Measurements from ENCODE around the gene CDC42EP5.

CDC42EP5 gene

DNA sequence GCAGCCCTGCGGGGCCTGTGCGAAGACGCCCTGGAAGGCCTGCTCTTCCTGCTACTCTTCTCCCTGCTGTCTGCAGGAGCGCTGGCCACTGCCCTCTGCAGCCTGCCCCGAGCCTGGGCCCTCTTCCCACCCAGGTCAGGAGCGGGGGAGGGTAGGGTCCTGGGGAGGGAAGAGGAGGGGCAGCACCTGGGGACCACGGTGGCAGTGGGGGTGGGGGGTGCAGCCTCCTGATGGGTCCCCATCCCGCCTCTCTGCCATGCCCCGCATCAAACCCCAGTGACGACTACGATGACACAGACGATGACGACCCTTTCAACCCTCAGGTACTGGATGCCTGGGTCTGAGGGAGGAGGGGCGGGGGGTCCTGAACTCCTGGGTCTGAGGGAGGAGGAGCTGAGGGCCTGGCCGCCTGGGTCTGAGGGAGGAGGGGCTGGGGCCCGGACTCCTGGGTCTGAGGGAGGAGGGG, 37.5 kb downstream of the CDC42EP5 start:
- peak; percentile 70 for DNase-seq (ENCODE audit: low spot score)
- Histone ChIP-seq H3K27ac (no peak overlapping the region), H3K4me3 (no peak overlapping the region)
- TF ChIP-seq, protein P1, sequence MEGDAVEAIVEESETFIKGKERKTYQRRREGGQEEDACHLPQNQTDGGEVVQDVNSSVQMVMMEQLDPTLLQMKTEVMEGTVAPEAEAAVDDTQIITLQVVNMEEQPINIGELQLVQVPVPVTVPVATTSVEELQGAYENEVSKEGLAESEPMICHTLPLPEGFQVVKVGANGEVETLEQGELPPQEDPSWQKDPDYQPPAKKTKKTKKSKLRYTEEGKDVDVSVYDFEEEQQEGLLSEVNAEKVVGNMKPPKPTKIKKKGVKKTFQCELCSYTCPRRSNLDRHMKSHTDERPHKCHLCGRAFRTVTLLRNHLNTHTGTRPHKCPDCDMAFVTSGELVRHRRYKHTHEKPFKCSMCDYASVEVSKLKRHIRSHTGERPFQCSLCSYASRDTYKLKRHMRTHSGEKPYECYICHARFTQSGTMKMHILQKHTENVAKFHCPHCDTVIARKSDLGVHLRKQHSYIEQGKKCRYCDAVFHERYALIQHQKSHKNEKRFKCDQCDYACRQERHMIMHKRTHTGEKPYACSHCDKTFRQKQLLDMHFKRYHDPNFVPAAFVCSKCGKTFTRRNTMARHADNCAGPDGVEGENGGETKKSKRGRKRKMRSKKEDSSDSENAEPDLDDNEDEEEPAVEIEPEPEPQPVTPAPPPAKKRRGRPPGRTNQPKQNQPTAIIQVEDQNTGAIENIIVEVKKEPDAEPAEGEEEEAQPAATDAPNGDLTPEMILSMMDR (IDR thresholded peaks at IDR 0.05), result no peak

DNA sequence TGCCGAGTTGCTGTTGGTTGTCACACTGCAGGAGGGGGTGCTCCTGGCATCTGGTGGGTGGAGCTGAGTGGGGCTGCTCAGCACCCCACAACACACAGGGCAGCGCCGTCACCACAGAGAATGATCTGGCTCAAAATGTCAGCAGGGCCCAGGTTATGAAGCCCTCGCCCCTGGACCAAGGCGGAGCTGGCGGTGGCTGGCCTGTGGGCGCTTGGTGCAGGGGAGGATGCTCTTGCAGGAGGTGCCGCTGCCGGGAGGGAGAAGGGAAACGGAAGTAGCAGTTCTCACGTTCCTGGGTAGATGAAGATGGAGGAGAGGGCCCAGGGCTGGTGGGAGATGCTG, 38.3 kb downstream of the CDC42EP5 start:
- no peak overlapping the region for H3K27ac ChIP-seq
- peak; percentile 74 for DNase-seq (ENCODE audit: low spot score)
- TF ChIP-seq, protein P1 (IDR thresholded peaks at IDR 0.05), result no peak
- H3K4me3 ChIP-seq, result no peak overlapping the region

DNA sequence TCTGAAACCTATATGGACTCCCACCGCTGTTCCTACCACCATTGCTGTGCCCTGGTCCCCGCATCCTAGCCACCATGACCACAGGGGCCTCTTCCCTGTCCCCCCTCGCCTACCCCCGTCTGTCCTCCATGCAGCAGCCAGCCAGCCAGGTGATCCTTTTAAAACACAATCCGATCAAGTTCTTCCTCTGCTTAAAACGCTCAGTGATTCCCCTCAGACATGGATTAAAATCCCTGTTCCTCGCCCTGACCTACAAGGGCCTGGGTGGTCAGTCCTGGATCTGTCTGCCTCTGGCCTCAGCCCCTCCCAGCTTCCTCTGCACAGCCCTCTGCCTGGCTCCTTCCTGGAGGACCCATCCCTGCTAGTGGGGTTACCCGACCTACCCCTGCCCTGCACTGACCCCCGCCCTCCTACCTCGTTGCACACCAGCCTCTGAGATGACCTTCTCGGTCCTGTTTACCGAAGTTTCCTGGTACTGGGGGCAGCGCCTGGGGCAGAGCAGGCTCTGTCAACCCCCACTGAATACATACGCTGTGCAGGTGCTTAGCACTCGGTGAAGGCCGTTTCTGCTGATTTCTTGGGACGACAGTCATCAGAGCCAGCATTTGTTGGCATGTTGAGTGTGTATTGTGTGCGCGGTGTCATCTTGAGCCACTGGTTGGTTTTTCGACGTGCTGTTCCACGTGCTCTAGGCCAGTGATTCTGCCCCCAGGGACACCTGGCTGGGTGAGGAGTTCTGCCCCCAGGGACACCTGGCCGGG, 38.8 kb downstream of the CDC42EP5 start:
- H3K4me3 ChIP-seq, result no peak overlapping the region
- TF ChIP-seq, protein P1 (IDR thresholded peaks at IDR 0.05), result no peak
- no peak for DNase-seq (ENCODE audit: low spot score)
- H3K27ac ChIP-seq, result no peak overlapping the region

DNA sequence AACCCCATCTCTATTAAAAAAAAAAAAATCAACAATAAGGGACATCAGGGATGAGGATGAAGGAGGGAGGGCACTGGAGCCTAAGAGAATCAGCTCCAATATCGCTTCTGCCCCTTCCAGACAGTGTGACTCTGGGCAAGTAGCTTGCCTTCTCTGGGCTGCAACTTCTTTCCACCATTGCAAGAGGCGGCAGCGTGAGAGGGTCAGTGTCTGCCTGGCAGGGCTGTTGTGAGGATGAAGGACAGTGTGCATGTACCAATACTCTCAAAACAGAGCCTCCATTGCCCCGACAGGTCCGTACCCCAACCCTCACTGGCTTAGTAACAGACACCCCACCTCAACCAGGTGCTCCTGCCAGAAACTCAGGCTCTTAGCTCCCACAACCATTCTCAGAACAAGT, 39.4 kb downstream of the CDC42EP5 start:
- TF ChIP-seq, protein P1 (IDR thresholded peaks at IDR 0.05), result no peak
- DNase-seq (ENCODE audit: low spot score), result no peak
- H3K27ac ChIP-seq, result no peak overlapping the region
- H3K4me3 ChIP-seq, result no peak overlapping the region

DNA sequence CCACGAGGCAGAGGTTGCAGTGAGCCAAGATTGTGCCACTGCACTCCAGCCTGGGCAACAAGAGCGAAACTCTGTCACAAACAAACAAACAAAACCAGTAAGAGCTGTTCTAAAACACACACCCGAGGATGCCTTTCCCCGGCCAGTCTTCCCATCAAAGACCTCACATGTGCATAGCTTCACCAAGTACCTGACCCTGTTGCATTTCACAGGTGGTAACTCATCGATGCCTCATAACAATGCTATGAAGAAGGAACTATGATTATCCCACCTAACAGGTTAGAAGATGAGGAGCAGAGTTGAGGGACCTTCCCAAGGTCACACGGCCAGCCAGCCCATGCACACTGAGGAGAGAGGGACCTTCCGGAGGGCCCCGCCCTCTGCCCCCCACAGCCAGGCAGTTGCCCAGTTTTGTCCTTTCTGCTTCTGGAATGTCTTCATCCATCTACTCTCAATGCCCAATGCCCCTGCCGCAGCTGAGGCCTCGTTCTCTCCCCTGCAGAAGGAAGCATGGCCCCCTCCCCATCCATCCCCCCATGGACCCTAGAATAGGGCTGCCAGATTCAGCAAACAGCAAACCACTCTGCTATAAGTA, 40.9 kb downstream of the CDC42EP5 start:
- no peak for DNase-seq (ENCODE audit: low spot score)
- no peak overlapping the region for H3K4me3 ChIP-seq
- TF ChIP-seq, protein P1 (IDR thresholded peaks at IDR 0.05), result no peak
- no peak overlapping the region for H3K27ac ChIP-seq

DNA sequence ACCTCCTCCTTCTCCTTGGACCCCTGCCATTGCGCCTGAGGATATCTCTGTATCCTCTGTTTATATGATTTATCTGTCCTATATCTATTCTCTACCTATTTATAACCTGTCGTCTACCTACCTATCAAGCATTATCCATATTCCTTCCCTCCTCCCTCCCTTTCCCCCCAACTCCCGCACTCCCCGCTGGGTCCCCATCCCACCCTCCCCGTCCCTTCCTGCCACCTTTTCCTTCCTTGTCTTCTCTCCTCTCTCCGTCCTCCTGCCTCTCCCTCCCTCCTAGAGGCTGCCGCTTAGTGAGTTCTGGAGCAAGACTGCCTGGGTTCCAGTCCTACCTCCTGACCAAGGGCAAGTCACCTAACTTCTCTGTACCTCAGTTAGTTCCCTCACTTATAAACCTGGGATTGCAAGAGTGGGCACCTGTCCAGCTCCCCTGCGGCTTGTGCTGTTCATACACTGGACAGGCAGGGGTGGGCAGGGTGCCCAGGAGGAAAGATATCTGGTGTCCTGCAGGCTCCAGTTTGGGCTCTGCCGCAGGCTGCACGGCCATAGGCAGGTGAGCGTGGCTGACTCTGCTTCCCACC, 41.7 kb downstream of the CDC42EP5 start:
- TF ChIP-seq, protein P1 (IDR thresholded peaks at IDR 0.05), result no peak
- no peak overlapping the region for H3K27ac ChIP-seq
- DNase-seq (ENCODE audit: low spot score), result no peak
- peak overlapping the region; percentile 53 for H3K4me3 ChIP-seq

Data from coronary artery (tissue), 2 donors.